Lower lobe of right lung (tissue), 2 donors: ENCODE measurements around the gene FARS2. TPM values are rescaled to one million over a fixed set of nuclear protein-coding genes. Genes with fewer than 3 reads are reported as not detected.

Experiments
- ATAC-seq, 2 donors: fragments of 200-7000 bp; cut with Tn5 transposase; one replicate each; pipeline ENCODE4 v1.9.1; 2020 to 2022; ENCODE audit warnings: mild to moderate bottlenecking in 2 of 2, moderate library complexity in 2 of 2
- DNase-seq: peaks from one replicate; pipeline ENCODE4 v3.0.0-alpha.2; 2020
- H3K27ac ChIP-seq: fragments of 200-600 bp; one replicate; pipeline ENCODE4 v1.8.0; 2022
- H3K27me3 ChIP-seq: fragments of 200-600 bp; one replicate; pipeline ENCODE4 v1.8.0; 2022; ENCODE audit warnings: low read depth
- H3K36me3 ChIP-seq: fragments of 200-600 bp; one replicate; pipeline ENCODE4 v1.8.0; 2022; ENCODE audit warnings: mild to moderate bottlenecking
- H3K4me1 ChIP-seq: fragments of 200-600 bp; one replicate; pipeline ENCODE4 v1.8.0; 2022
- H3K4me3 ChIP-seq: fragments of 200-600 bp; one replicate; pipeline ENCODE4 v1.8.0; 2022; ENCODE audit warnings: mild to moderate bottlenecking
- H3K9me3 ChIP-seq: fragments of 200-600 bp; one replicate; pipeline ENCODE4 v1.8.0; 2022
- intact Hi-C: fragments of 100-400 bp; cut with DNase I; formaldehyde crosslinking; loops from one replicate; pipeline ENCODE4 v1.11.0; 2022
- total RNA-seq: library from RNA; stranded (reverse); fragmentation: NEBNext Ultra II Directional; extraction: Animal tissue kit (Norgen Biotek cat#: 25700); gene quantifications from one replicate; pipeline ENCODE4 v1.2.1, GENCODE V29; 2021
- TF ChIP-seq, protein P1 (sequence below): fragments of 200-600 bp; IDR thresholded peaks from one replicate; pipeline ENCODE4 v1.8.0; 2022; ENCODE audit warnings: antibody characterized with exemption, mild to moderate bottlenecking
- donor health status: DM: no; HTN: yes; CAD: no; lungs with severe emphysema.

Gene FARS2
- total RNA-seq, 1 donor from 2014 or later: 17.0 TPM

DNA sequence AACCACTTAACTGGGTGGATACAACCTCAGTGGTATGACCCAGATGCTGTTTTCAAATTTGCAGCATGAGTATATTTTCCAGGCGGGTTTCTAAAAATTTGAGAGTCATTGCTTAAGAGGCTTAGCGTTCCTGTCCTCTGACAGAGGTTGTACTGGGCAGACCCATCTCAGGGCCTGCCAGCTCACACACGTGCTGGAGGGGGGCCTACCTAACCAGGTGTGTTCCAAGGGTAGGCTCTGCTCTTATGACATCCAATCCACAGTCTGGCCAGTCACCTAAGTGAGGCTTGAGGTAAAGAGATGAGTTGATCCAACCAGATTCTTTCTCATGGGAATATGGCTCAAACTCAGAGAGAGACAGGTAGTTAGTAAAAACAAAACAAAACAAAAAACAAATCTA lies 1.9 kb upstream of the FARS2 start:
- peak overlapping the region; percentile 28 for H3K27ac ChIP-seq
- H3K27me3 ChIP-seq: no peaks in the 10 kb centered on the region
- peak overlapping the region; percentile 84 for H3K4me3 ChIP-seq
- TF ChIP-seq, protein P1, sequence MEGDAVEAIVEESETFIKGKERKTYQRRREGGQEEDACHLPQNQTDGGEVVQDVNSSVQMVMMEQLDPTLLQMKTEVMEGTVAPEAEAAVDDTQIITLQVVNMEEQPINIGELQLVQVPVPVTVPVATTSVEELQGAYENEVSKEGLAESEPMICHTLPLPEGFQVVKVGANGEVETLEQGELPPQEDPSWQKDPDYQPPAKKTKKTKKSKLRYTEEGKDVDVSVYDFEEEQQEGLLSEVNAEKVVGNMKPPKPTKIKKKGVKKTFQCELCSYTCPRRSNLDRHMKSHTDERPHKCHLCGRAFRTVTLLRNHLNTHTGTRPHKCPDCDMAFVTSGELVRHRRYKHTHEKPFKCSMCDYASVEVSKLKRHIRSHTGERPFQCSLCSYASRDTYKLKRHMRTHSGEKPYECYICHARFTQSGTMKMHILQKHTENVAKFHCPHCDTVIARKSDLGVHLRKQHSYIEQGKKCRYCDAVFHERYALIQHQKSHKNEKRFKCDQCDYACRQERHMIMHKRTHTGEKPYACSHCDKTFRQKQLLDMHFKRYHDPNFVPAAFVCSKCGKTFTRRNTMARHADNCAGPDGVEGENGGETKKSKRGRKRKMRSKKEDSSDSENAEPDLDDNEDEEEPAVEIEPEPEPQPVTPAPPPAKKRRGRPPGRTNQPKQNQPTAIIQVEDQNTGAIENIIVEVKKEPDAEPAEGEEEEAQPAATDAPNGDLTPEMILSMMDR: no peak
- H3K4me1 ChIP-seq: peaks cover 22% of the 10 kb centered on the region
- ATAC-seq (no peak), DNase-seq (no peak)
- H3K36me3 ChIP-seq: no peaks in the 10 kb centered on the region
- no peaks in the 10 kb centered on the region for H3K9me3 ChIP-seq
- intact Hi-C loops: no loop called here

DNA sequence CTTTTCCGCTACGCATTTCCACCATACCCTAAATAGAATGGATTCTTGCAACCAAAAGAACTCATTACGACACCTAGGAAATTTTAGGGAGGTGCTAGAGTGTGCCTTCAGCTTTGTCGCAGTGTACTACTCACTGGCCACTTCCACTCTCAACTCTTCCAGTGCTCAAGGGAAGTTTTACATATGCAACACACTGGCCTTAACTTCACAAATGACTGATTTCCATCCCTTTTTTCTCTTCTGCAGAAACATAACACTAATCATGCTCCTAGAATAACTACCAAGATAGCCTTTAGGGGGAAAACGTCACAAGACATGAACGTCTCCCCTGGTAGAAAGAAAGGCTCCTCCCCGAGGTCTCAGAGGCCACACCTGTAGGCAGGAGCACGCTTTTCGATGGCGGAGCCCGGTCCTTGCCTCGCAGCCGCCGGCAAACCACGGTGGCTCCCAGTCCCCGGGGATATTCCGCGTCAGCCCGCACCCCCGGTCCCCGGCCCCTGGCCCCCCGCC lies 1.1 kb upstream of the FARS2 start:
- no peaks in the 10 kb centered on the region for H3K36me3 ChIP-seq
- peaks cover 27% of the 10 kb centered on the region for H3K4me1 ChIP-seq
- peak; percentile 79 for ATAC-seq
- TF ChIP-seq, protein P1: no peak
- intact Hi-C loops: no loop called here
- H3K27ac ChIP-seq: peak overlapping the region; percentile 96
- H3K27me3 ChIP-seq: no peaks in the 10 kb centered on the region
- peak overlapping the region; percentile 84 for H3K4me3 ChIP-seq
- DNase-seq: peak; percentile 75
- H3K9me3 ChIP-seq: no peaks in the 10 kb centered on the region

DNA sequence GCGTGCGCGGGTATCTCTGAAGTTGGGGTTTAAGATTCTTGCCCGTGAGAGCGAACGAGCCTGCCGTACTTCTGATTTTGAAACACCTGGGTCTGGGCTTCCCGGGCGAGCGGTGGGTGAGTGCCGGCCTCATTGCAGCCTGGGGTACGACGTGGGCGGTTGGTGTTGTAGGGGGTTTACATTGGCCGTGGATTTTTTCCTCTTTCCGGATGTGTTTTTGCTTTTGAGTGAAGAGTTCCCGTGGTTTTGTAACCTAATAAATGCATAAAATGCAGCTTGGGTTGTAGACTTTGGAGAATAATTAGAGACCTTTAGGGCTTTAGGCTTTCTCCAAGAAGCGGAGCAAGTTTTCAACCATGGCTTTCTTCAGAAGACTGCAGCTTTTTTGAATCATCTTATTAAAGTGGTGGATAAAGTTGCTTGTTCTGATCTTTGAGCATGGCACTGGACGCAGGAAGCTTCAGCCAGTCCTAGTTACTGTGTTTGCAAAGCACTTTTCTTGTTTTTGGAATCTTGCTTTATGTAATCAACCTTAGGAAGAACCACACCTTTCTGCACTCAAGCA lies 314 bp downstream of the FARS2 start:
- TF ChIP-seq, protein P1: no peak
- ATAC-seq (no peak), DNase-seq (no peak)
- Histone ChIP-seq H3K27me3 (no peaks in the 10 kb centered on the region), H3K4me1 (peaks cover 29% of the 10 kb centered on the region), H3K27ac (peak overlapping the region; percentile 96), H3K36me3 (no peaks in the 10 kb centered on the region), H3K9me3 (no peaks in the 10 kb centered on the region), H3K4me3 (peak overlapping the region; percentile 84)
- intact Hi-C loops: no loop called here

DNA sequence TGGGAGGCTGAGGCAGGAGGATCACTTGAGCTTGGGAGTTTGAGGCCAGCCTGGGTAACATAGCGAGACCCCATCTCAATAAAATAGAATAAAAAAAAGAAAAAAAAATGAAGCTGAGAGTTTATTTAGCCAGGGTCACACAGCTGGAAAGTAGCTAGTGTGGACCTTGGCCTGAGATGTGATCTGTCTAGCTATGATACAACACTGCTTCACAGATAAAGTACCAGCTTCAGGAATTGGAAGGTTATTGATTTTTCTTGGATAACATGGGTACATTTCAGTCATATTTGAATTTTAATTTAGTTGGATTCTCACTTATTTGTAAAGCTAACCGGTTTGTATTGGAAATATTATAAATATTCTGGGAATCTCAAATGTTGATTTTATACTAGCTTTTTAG lies 5.1 kb downstream of the FARS2 start:
- H3K4me1 ChIP-seq: peaks cover 25% of the 10 kb centered on the region
- H3K27me3 ChIP-seq: no peaks in the 10 kb centered on the region
- TF ChIP-seq, protein P1: no peak
- no peaks in the 10 kb centered on the region for H3K9me3 ChIP-seq
- no peak for DNase-seq
- no peaks in the 10 kb centered on the region for H3K36me3 ChIP-seq
- no peak overlapping the region for H3K4me3 ChIP-seq
- no peak for ATAC-seq
- H3K27ac ChIP-seq: no peak overlapping the region
- intact Hi-C loops: no loop called here

DNA sequence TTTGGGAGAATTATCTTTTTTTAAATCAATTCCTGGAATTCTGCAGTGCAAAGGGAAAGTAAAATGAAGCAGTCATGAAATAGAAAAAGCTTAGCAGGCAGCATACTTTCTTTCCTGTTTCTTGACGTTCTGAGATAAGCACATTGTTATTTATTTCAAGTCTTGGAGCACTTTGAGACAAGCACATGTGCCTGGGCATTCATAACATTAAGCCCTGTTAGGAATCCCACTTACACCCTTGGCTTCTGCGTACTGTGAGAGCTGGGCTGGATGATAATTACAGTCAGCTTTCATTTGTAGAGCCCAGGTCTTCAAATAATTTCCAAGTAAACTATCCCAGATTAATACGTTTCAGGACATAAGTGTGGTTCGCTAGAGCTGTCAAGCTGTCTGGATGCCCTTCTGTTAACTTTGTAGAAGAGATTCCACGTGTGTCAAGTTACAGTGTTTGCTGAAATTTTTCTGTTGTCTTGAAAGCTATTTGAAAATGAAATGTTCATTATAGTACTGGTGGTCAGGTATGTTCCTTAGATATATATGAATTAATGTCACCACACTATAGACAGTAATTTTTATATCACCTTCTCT lies 8.9 kb downstream of the FARS2 start:
- ATAC-seq (peak in 1 of 2 donors; percentile 57), DNase-seq (no peak)
- TF ChIP-seq, protein P1: no peak
- no peak overlapping the region for H3K4me3 ChIP-seq
- H3K9me3 ChIP-seq: no peaks in the 10 kb centered on the region
- H3K27me3 ChIP-seq: no peaks in the 10 kb centered on the region
- peaks cover 5% of the 10 kb centered on the region for H3K4me1 ChIP-seq
- intact Hi-C loops: no loop called here
- H3K36me3 ChIP-seq: no peaks in the 10 kb centered on the region
- no peak overlapping the region for H3K27ac ChIP-seq
